NCI-H2227 (cell line): Measurements from ENCODE around the gene CREG2.

Experiments
- DNase-seq: peaks from one replicate; lab custom pipeline; 2025; ENCODE audit not compliant: unreplicated experiment; lab: John Stamatoyannopoulos, UW

CREG2 gene

DNA sequence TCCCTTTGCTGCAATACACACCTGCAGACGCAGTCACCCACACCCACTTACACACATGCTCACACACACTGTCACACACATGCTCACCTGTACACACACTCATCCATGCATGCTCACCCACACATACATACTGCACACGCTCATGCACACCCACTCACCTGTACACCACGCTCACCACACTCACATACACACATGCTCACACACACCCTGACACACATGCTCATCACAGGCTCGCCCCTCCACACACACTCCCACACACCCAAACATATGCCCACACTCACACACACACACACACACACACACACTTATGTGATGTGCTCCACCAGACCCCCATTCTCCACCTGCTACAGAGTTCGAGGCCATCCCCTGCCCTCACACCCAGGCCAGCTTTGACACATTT, 22.8 kb upstream of the CREG2 start:
- no peak for DNase-seq

DNA sequence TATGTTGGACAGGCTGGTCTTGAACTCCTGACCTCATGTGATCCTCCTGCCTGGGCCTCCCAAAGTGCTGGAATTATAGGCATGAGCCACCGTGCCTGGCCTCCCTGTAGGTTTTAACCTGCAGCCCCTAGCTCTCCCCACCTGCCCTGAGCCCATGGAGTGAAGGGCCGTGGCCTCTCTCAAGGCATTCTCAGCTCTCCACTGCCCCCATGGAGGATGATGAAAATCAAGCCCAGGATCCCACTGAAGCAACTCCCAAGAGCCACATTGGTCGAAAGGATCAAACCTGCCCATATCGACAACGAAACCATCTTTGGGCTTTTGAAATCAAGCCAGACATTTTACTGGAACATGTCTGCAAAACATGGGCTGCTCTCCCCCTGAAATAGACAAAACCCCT, 22.4 kb upstream of the CREG2 start:
- DNase-seq = no peak

GRCh38 chr2:101408925-101409324, 21.6 kb upstream of the CREG2 start:
- no peak for DNase-seq

DNA sequence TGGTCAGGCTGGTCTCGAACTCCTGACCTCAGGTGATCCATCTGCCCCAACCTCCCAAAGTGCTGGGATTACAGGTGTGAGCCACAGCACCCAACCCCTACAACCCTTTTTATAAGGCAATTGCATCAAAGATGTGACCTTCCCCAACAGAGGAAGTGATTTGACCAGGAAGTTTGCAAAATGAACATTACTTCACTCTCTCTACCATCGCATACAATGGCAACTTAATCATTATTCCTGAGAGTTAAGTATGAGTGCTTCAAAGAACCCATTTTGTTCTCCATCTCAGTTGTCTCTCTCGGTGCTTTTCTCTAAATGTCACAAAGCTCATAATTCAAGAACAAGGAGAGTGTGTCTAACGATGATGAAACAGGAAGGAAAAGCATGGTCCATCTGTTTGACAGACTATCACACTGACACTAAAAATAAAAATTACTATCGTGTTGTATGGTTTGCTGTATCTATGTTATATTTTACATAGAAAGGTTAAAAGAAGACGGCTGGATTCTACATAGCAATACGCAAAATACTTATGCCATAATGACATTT, 18.1 kb upstream of the CREG2 start:
- DNase-seq = no peak

DNA sequence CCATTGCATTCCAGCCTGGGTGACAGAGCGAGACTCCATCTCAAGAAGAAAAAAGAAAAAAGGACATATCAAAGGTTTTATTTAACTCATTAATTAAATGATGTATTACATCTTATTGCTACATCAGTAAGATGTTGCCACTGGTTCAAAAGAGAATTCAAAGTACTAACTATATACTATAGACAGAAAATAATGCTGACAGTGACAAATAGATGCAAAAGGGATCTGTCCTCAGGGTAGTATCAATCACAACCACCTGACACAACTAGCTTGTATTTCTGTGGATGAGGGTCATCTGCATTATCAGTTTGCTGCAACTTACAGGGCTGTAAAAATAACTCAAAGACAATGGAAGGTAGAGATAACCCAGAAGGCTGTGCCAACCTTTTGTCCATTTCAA, 16.4 kb upstream of the CREG2 start:
- no peak for DNase-seq

GRCh38 chr2:101402630-101403029, 15.3 kb upstream of the CREG2 start:
- no peak for DNase-seq

DNA sequence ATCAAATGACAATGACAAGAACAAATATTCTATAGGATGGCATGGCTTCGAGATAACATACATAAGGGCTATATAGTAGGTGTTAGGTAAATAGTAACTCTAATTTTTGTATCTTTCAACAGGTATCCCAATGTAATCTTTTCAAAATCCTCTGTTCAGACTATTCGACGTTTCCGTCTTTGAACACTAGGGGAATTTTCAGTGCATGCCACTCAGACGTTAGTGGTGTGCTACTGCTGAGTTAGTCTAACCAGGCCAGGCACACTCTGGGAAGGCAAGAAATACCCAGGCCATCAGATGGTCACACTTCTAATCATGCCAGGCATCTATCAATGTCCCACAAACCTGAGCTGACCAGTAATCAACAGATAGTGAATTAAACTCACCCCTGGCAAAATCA, 14.6 kb upstream of the CREG2 start:
- DNase-seq = no peak

- no peak for DNase-seq
These were observed 14.0 kb upstream of the CREG2 start for GRCh38 chr2:101401326-101401665.

- no peak for DNase-seq
These were observed 13.4 kb upstream of the CREG2 start for GRCh38 chr2:101400506-101401325.

- DNase-seq = no peak
These were observed 12.7 kb upstream of the CREG2 start for GRCh38 chr2:101400048-101400447.

DNA sequence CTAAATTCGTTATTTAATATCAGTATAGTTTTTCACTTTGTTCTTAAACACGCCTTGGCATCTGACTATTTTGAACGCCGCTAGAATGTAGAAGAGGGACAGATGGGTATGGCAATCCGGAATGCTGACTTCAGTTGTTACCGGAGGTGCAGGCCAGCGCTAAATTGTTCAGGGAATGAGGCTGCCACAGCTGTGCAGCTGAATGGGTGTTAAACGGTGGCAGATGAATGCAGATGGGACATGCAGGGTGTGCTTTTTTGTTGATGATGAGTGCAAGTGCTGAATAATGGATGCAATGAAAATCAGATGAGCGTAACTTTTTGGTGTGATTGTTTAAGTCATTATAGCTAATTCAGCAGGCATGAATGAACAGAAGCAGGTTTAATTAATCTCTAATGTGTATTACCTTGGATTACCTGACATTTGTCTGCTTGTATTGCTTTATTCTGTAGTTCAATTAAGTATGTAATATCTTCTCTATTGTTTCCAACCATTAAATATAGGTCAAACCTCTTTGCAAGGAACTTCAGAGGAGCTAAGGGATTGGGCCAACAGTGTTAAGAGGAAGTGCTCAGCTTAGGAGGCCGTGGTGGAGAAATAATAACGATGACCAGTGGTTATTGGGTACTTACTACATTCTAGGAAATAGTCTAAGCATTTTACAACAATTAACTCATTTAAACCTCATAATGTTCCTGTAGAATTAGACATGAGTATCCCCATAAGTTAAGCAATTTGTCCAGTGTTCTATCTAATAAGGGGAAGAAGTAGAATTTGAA, 11.9 kb upstream of the CREG2 start:
- no peak for DNase-seq

DNA sequence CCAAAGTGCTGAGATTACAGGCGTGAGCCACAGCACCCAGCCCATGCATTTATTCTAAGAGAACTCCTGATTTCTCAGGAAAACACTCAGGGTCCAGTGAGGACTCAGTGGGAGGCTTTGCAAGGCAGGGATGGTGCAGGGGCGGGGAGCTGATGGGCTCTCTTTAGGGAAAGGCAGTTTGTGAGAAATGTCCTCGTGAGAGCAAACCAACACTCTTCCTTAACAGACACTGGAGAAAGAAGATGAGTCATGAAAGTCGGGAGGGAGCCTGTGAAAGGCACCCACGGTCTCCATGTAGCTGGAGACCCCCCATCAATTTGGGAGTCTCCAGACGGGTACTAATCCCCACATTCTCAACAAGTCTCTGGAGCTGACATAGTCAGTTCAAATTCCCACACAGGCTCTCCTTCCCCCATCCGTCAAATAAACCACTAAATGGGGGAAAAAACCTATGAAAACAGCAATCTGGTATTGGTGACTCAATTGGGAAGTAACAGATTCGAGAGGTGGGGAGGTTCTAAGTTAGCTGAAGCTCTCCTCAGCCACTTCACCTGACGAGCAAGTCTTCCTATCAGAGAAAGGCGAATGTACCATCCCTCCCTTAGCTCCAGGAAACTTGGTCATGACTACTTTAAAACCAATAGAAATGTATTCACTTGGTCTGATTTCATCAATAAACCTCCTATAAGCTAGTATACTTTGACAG, 11.0 kb upstream of the CREG2 start:
- DNase-seq = no peak

DNA sequence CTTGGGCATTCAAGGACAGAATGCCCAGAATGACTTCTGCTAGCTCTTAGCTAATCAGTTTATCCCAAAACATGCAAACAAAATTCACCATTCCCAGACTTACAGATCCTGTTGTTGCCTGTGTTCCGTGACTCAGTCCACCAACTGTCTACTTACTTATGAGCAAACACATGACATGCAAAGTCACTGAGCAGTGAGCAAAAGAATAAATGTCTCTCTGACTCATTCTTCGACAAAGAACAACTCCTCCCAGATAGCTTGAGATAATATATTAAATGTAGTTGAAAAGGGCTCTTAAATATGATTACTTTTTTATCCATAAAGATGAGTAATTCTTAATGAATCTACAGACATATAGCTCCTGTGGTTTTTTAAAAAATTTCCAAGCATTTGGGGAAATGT, 9.0 kb upstream of the CREG2 start:
- DNase-seq = no peak

GRCh38 chr2:101395545-101396315, 8.4 kb upstream of the CREG2 start:
- no peak for DNase-seq

DNA sequence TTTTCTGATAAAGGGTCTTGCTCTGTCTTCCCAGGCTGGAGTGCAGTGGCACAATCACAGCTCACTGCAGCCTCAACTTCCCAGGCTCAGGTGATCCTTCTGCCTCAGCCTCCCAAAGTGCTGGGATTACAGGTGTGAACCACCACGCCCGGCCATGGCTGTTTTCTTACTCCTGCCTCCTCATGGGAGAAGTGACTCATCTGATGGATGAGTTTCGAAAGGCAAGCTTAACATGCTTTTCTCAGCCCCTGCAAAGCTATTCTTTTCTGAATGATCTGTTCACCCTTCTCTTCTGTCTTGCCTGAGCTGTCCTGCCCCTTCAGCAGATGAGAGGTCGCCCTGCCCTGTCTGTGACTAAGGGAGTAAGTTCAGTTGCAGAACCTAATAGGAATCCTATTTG, 929 bp upstream of the CREG2 start:
- DNase-seq = no peak

GRCh38 chr2:101386599-101387150, 628 bp downstream of the CREG2 start:
- no peak for DNase-seq

DNA sequence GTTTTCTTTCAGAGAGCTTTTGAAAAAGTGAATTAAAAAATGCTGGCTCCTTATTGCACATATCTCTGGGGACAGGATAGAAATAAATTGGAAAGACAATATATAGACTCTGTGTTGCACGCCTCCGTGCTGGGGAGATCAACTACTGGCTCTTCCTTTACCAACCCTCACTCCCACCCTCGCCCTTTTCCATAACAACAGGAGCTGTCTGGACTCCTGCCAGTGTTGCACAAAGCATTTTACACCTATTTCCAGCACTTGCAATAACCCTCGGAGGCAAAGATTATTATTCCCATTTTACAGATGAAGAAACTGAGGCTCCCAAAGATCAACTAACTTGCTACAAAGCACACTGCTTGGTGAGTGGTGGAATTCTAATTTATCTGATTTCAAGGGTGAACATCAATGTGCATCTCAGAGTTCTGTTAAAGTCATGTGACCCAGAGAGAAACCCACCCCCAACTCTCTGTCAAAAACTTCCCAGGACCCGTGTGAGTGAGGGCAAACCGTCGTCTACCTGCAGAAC, 4.2 kb downstream of the CREG2 start:
- no peak for DNase-seq

GRCh38 chr2:101382442-101382841, 4.9 kb downstream of the CREG2 start:
- no peak for DNase-seq

DNA sequence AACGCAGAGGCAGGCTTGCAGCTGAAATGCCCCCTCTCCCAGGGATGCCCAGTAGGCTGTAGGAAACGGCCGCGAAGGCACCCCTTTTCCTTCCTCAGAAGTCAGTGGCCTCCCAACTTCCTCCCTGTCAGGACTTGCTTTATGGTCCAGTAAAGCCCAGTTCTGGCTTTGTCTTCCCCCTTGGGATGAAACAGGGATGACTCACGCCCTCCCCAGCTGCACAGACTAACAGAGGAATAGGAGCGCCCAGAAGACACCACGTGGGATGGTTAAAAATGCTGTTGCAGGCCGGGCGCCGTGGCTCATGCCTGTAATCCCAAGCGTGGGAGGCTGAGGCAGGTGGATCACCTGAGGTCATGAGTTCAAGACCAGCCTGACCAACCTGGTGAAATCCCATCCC, 6.9 kb downstream of the CREG2 start:
- DNase-seq = no peak

GRCh38 chr2:101379091-101379490, 8.2 kb downstream of the CREG2 start:
- no peak for DNase-seq
